NCI-H1694 (cell line): Measurements from ENCODE around the gene MUC5B.
"Not testable (repeated sequence)": the region's sequence is repeated elsewhere in the genome, so short reads cannot be mapped to it uniquely, and the experiment has no call there.

Experiments
- DNase-seq: peaks from one replicate; lab custom pipeline; 2025; lab: John Stamatoyannopoulos, UW

The MUC5B gene

DNA sequence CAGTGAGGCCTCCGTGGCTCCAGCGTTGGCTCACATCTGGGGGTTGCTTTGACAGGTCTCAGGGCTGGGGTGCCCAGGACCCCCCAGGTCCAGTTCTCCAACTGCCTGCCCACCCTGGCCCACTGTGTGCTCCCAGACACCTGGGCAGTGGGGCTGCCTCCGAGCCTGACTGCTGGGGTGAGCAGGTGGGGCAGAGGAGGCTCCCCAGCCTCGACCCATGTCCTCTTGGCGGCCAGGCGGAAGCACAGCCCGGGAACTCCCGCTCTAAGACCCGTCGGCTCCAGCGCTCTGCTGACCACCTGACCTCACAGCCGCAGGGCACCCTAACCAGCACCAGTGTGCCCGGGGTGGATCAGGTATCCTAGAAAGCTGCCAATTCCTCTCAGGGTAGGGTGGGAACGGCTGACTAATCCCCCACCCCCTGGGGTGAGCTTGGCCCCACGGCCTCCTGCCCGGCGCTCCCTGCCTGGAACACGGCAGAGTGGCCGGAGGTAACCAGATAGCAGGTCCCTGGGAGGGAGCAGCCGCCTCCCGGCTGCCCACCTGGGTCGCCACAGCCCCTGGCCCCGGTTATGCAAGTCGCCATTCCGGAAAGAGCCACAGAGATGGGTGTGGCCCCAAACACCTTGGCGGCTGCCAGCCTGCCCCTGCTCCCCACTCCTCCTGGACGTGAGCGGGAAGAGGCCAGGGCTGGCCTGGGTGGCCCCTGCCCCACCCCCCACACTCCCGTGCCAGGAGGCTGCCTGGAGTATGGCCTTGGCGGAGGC, 19.2 kb upstream of the MUC5B start:
- no peak for DNase-seq

GRCh38 chr11:1204381-1205101, 18.3 kb upstream of the MUC5B start:
- no peak for DNase-seq

- no peak for DNase-seq
Measured at GRCh38 chr11:1205121-1205986, 17.5 kb upstream of the MUC5B start.

DNA sequence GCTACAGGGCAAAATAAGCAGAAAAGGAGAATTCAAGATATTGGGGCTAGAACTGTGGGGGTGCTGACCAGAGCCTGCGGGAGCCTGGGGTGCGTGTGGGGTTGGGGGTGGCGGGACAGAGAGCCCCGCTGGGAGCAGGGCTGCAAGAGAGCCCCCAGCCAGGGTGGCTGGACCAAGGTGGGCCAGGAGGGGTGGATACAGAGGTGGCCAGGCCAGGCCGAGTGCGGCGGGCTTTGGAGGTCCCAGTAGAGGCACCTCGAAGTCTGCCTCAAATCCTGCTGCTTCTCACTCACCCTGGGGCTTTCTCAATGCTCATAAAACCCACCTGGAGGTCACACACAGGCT, 16.9 kb upstream of the MUC5B start:
- DNase-seq, result no peak

DNA sequence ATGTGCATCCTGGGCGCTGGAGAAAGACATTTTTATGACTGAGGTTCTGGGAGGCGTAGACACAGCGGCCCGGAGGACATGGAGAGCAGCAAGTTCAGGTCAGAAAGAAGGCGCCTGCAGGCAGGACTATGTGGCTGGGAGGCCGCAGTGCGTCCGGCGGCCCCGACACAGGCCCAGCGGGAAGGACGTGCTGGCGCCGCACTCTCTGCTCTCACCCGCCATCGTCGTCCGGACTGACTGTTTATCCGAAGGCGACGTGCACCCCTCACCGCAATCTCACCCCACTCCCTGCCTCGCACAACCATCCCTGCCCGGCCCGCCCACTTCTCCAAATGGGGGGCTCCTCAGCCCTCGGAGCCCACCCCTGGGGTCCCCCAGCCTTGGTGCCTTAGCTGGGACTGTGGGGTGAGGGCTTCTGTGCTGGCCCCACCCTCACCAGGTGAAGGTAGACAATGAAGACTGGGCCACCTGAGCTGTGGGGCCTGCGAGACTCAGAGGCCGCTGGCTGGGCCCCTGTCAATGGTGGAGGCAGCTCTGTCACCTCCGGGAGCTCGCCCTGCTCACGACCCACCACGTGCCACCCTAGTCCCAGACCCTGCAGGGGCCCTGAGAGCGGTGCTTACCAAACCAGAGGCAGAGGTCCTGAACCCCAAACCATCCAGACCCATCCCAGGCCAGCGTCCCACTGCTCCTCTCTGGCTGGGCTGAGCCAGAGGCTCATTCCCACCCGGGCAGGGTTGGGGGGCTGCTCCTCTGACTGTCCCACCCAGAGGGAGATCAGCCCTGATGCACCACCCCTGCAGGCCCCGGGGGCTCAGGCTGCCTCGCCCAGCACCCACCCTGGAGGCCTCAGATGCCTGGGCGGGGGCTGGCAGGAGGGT, 16.2 kb upstream of the MUC5B start:
- no peak for DNase-seq

DNA sequence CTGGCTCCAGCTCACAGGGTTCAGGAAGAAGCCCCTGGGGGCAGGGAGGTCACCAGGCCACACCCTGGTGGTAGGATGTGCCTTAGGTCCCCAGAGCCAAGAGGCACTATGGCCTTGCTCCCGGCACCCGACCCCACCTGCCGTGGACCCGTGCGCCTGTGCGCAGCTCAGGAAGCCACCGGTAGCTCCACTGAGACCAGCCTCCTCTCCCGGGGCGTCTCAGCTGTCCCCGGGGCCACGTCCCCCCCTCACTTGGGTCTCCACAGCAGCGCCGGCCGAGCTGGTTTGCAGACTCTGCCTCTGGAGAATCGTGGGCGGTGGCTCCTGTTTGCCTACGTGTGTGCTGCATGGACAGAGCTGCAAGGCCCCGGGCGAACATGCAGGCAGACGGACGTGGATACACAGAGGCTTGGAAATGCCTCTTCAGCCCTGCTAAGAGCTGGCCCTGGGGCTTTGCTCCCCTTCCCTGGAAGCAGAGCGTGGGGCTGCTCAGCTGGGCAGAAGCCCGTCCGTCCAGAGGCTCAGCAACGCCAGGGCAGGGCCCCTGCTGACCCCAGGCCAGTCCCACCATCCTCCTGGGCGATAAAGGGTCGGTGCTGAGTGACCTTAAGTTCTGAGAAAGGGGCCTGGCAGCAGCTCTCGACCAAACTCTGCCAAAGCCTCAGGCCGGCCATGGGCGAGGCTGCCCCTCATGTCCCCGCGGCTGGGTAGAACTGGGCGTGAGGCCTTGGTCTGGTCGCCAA, 15.3 kb upstream of the MUC5B start:
- no peak for DNase-seq

- DNase-seq, result no peak
Measured at GRCh38 chr11:1208144-1208393, 14.8 kb upstream of the MUC5B start.

DNA sequence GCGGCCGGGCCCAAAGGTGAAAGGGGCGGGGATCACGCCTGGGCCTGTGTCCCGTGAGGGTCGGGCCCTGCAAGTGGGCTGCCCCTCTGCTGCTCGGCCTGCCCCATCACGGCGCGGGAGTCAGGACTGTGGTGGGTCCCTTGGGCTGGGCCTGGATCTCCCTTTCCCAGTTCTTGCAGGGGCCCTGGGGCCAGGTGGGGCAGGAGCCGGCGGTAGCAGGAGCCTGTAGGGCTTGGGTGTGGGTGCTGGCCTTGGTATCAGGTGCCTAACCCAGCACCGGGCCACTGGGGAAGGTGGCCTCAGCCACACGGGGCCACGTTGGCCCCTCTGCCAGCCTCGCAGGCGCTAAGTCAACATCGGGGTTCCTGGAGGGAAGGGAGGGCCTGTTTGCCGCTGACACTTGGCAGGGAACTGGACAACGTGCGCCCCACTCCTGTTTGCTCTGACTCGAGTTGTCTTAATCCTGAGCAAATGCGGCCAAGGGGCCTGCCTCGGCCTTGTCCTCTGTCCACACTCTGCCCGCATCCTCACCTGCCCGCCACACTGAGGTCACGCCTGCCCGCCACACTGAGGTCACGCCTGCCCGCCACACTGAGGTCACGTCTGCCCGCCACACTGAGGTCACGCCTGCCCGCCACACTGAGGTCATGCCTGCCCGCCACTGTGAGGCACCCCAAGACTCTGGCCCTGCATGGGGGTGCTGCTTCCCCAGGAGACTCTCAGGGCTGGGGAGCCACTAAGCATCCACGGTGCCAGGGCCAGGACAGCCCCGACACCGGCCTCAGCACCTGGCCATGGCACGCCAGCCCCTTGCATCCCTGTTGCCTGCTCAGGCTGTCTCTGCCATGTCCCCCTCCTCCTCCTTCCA, 14.2 kb upstream of the MUC5B start:
- DNase-seq, result no peak

- no peak for DNase-seq
Measured at GRCh38 chr11:1209371-1210057, 13.4 kb upstream of the MUC5B start.

DNA sequence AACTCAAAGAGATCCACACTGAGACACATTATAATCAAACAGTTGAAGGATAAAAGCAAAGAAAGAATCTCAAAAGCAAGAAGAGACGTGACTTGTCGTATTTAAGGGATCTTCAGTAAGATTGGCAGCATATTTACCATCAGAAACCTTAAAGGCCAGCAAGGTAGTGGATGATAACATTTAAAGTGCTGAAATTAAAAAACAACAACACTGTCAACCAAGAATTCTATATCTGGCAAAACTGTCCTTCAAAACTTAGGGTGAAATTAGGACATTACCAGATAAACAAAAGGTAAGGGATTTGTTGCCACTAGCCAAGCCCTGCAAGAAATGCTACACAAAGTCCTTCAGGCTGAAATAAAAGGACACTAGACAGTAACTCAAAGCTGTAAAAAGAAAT, 11.0 kb upstream of the MUC5B start:
- no peak for DNase-seq

GRCh38 chr11:1215826-1216225, 7.0 kb upstream of the MUC5B start:
- not testable (repeated sequence) for DNase-seq

DNA sequence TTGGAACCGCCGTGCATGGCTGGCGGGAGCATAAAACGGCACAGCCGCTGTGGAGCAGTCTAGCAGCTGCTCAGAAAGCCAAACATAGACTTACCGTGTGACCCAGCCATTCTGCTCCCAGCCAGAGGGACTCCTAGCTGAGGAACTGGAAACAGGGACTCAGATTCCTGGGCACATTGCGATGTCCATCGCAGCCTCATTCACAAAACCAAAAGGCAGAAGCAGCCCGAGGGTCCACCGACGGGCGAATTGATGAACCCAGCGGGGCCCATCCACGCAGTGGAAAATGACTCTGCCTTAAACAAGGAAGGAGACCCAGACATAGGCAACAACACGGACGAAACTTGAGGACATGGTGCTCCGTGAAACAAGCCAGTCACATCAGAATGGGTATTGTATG, 5.7 kb upstream of the MUC5B start:
- no peak for DNase-seq

GRCh38 chr11:1218256-1218787, 4.5 kb upstream of the MUC5B start:
- DNase-seq, result no peak

GRCh38 chr11:1218788-1219445, 3.9 kb upstream of the MUC5B start:
- DNase-seq, result no peak

- DNase-seq, result no peak
Measured at GRCh38 chr11:1219446-1219833, 3.4 kb upstream of the MUC5B start.

GRCh38 chr11:1219834-1220815, 2.7 kb upstream of the MUC5B start:
- DNase-seq, result no peak

GRCh38 chr11:1220941-1221721, 1.7 kb upstream of the MUC5B start:
- no peak for DNase-seq
